Renal cortical epithelial cell (primary cell): ENCODE data around the gene ST8SIA6. TPM values are rescaled to one million over a fixed set of nuclear protein-coding genes. Genes with fewer than 3 reads are reported as not detected.
"Not testable (repeated sequence)": the region's sequence is repeated elsewhere in the genome, so short reads cannot be mapped to it uniquely, and the experiment has no call there.

Experiments
- DNase-seq: peaks from one replicate; pipeline ENCODE4 v3.0.0-alpha.2; 2011; ENCODE audit warnings: low read depth
- total RNA-seq: library from RNA; depleted of rRNA; stranded (reverse); fragments of >200 nt; gene quantifications from 2 replicates; pipeline ENCODE4 v1.2.3, GENCODE V29; 2014

The ST8SIA6 gene
- total RNA-seq = 0.17 and 0.20 TPM in 2 replicates

GRCh38 chr10:17454161-17455014 lies at the start of gene ST8SIA6:
Gene ST8SIA6, minus strand, starts transcription at chr10:17454595. Its CDS starts 340 bp downstream, at chr10:17454255.
- DNase-seq = no peak

- no peak for DNase-seq
These were observed 49.4 kb upstream of the ST8SIA6 start for GRCh38 chr10:17503795-17504194.

GRCh38 chr10:17502814-17503213 lies 48.4 kb upstream of the ST8SIA6 start:
- no peak for DNase-seq

- DNase-seq = not testable (repeated sequence)
These were observed 44.6 kb upstream of the ST8SIA6 start for GRCh38 chr10:17499014-17499413.

GRCh38 chr10:17497446-17498030 lies 43.1 kb upstream of the ST8SIA6 start:
- no peak for DNase-seq

- no peak for DNase-seq
These were observed 40.3 kb upstream of the ST8SIA6 start for GRCh38 chr10:17494626-17495260.

- no peak for DNase-seq
These were observed 34.5 kb upstream of the ST8SIA6 start for GRCh38 chr10:17488848-17489247.

GRCh38 chr10:17483079-17483478 lies 28.7 kb upstream of the ST8SIA6 start:
- no peak for DNase-seq

GRCh38 chr10:17479822-17480221 lies 25.4 kb upstream of the ST8SIA6 start:
- no peak for DNase-seq

GRCh38 chr10:17479015-17479615 lies 24.7 kb upstream of the ST8SIA6 start:
- peak; percentile 89 for DNase-seq

GRCh38 chr10:17476073-17476472 lies 21.7 kb upstream of the ST8SIA6 start:
- no peak for DNase-seq

GRCh38 chr10:17475661-17476060 lies 21.3 kb upstream of the ST8SIA6 start:
- no peak for DNase-seq

GRCh38 chr10:17474595-17475323 lies 20.4 kb upstream of the ST8SIA6 start:
- DNase-seq = no peak

GRCh38 chr10:17473228-17473950 lies 19.0 kb upstream of the ST8SIA6 start:
- no peak for DNase-seq

GRCh38 chr10:17472481-17473227 lies 18.3 kb upstream of the ST8SIA6 start:
- DNase-seq = no peak

- no peak for DNase-seq
These were observed 15.9 kb upstream of the ST8SIA6 start for GRCh38 chr10:17470246-17470645.

- DNase-seq = no peak
These were observed 11.1 kb upstream of the ST8SIA6 start for GRCh38 chr10:17465328-17466125.

GRCh38 chr10:17464545-17464944 lies 10.2 kb upstream of the ST8SIA6 start:
- no peak for DNase-seq

- DNase-seq = no peak
These were observed 6.4 kb upstream of the ST8SIA6 start for GRCh38 chr10:17460756-17461155.
